ENCODE data around the gene SEMA3A.

The SEMA3A gene

GRCh38 chr7:84091318-84091717 lies 103.3 kb downstream of the SEMA3A start:
- peaks cover 0 to 21% (median 6%) of the 10 kb centered on the region in 4 experiments for H3K4me1 ChIP-seq (ENCODE audit: control extremely low read depth in 1 of 4, control insufficient read depth in 4 of 4, insufficient read depth in 4 of 4, low read length in 3 of 4)
- H3K4me3 ChIP-seq (ENCODE audit: control insufficient read depth in 1 of 7, extremely low read depth in 1 of 7, insufficient read depth in 4 of 7, low read depth in 2 of 7, low read length in 6 of 7), result no peak overlapping the region
- WGBS (ENCODE audit: insufficient coverage), result no CpG with 5 or more reads among the region's 1 CpG
- POLR2A ChIA-PET, result no interaction called here
- DNase-seq, result no peak
- no peaks in the 10 kb centered on the region for H3K36me3 ChIP-seq (ENCODE audit: control insufficient read depth in 4 of 4, insufficient read depth in 4 of 4, low read length in 3 of 4)
- H3K9me3 ChIP-seq (ENCODE audit: control extremely low read depth in 1 of 5, control insufficient read depth in 4 of 5, insufficient read depth in 2 of 5, low read depth in 1 of 5, low read length in 4 of 5), result no peaks in the 10 kb centered on the region
- CTCF ChIA-PET, result no interaction called here
- peak overlapping the region in 1 of 2 experiments; percentile 75 for H3K27ac ChIP-seq (ENCODE audit: insufficient read depth in 1 of 2, low read depth in 1 of 2, low read length in 2 of 2, poor library complexity in 1 of 2, severe bottlenecking in 2 of 2)
- H3K27me3 ChIP-seq (replicated peaks in 2 of 5; ENCODE audit: control insufficient read depth in 4 of 5, insufficient read depth in 5 of 5, low read length in 4 of 5), result no peaks in the 10 kb centered on the region

DNA sequence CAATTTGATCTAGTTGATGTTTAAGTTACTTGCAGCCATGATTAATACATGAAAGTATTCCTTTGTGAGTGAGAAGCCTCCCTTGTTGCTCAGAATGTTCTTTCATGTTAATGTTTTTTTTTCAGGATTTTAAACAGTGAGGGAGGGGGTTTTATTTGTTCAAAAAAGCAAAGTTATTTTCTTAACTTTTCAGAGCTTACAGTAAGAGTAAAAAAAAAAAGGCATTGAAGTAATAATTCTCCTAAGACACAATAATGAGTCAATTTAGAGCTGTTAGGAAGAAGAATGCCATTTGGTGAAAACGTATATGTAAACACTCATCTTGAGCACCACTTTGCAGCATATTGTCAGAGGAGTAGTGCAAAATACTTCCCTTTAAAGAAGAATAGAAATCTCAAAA lies 105.8 kb downstream of the SEMA3A start:
- H3K27ac ChIP-seq (ENCODE audit: insufficient read depth in 1 of 2, low read depth in 1 of 2, low read length in 2 of 2, poor library complexity in 1 of 2, severe bottlenecking in 2 of 2), result no peak overlapping the region
- peaks cover 0 to 21% (median 6%) of the 10 kb centered on the region in 4 experiments for H3K4me1 ChIP-seq (ENCODE audit: control extremely low read depth in 1 of 4, control insufficient read depth in 4 of 4, insufficient read depth in 4 of 4, low read length in 3 of 4)
- no peak for DNase-seq
- no peak overlapping the region for H3K4me3 ChIP-seq (ENCODE audit: control insufficient read depth in 1 of 7, extremely low read depth in 1 of 7, insufficient read depth in 4 of 7, low read depth in 2 of 7, low read length in 6 of 7)
- no peaks in the 10 kb centered on the region for H3K36me3 ChIP-seq (ENCODE audit: control insufficient read depth in 4 of 4, insufficient read depth in 4 of 4, low read length in 3 of 4)
- no peaks in the 10 kb centered on the region for H3K27me3 ChIP-seq (replicated peaks in 2 of 5; ENCODE audit: control insufficient read depth in 4 of 5, insufficient read depth in 5 of 5, low read length in 4 of 5)
- ChIA-PET CTCF (no interaction called here), POLR2A (no interaction called here)
- no CpG with 5 or more reads among the region's 1 CpG for WGBS (ENCODE audit: insufficient coverage)
- H3K9me3 ChIP-seq (ENCODE audit: control extremely low read depth in 1 of 5, control insufficient read depth in 4 of 5, insufficient read depth in 2 of 5, low read depth in 1 of 5, low read length in 4 of 5), result no peaks in the 10 kb centered on the region

GRCh38 chr7:84085998-84086397 lies 108.6 kb downstream of the SEMA3A start:
- 100% methylated on average over 1 of the region's 3 CpGs for WGBS (ENCODE audit: insufficient coverage)
- H3K36me3 ChIP-seq (ENCODE audit: control insufficient read depth in 4 of 4, insufficient read depth in 4 of 4, low read length in 3 of 4), result no peaks in the 10 kb centered on the region
- no peak overlapping the region for H3K27ac ChIP-seq (ENCODE audit: insufficient read depth in 1 of 2, low read depth in 1 of 2, low read length in 2 of 2, poor library complexity in 1 of 2, severe bottlenecking in 2 of 2)
- ChIA-PET CTCF (interaction anchor here (0.6 kb wide), 1 partner anchor 77 kb away, joined by 3 read pairs; no protein-coding TSS in a partner anchor), POLR2A (no interaction called here)
- H3K4me3 ChIP-seq (ENCODE audit: control insufficient read depth in 1 of 7, extremely low read depth in 1 of 7, insufficient read depth in 4 of 7, low read depth in 2 of 7, low read length in 6 of 7), result no peak overlapping the region
- no peaks in the 10 kb centered on the region for H3K9me3 ChIP-seq (ENCODE audit: control extremely low read depth in 1 of 5, control insufficient read depth in 4 of 5, insufficient read depth in 2 of 5, low read depth in 1 of 5, low read length in 4 of 5)
- no peaks in the 10 kb centered on the region for H3K27me3 ChIP-seq (replicated peaks in 2 of 5; ENCODE audit: control insufficient read depth in 4 of 5, insufficient read depth in 5 of 5, low read length in 4 of 5)
- no peak for DNase-seq
- H3K4me1 ChIP-seq (ENCODE audit: control extremely low read depth in 1 of 4, control insufficient read depth in 4 of 4, insufficient read depth in 4 of 4, low read length in 3 of 4), result no peaks in the 10 kb centered on the region

DNA sequence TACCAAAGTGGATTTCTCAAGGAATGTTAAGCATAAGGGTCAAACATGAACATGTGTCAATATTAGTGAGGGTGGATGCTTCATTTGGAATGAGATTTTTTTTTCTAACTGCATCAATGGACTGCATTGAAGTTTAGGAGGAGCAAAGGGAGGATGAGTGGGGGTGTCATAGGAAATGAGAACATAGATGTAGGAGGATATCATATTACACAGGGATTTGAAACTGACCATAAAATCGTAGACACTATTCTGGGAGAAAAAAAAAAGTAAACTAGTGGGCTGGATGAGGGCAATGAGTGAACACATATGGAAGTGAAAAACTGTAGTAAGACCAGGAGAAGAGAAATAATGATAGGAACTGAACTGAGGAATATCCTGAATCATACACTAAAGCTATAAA lies 109.4 kb downstream of the SEMA3A start:
- CTCF ChIA-PET, result interaction anchor here (0.6 kb wide), 1 partner anchor 78 kb away, joined by 3 read pairs; no protein-coding TSS in a partner anchor
- POLR2A ChIA-PET, result no interaction called here
- H3K9me3 ChIP-seq (ENCODE audit: control extremely low read depth in 1 of 5, control insufficient read depth in 4 of 5, insufficient read depth in 2 of 5, low read depth in 1 of 5, low read length in 4 of 5), result no peaks in the 10 kb centered on the region
- H3K27me3 ChIP-seq (replicated peaks in 2 of 5; ENCODE audit: control insufficient read depth in 4 of 5, insufficient read depth in 5 of 5, low read length in 4 of 5), result no peaks in the 10 kb centered on the region
- WGBS (ENCODE audit: insufficient coverage), result 67% methylated on average over 1 of the region's 1 CpG
- no peak overlapping the region for H3K4me3 ChIP-seq (ENCODE audit: control insufficient read depth in 1 of 7, extremely low read depth in 1 of 7, insufficient read depth in 4 of 7, low read depth in 2 of 7, low read length in 6 of 7)
- DNase-seq, result no peak
- H3K4me1 ChIP-seq (ENCODE audit: control extremely low read depth in 1 of 4, control insufficient read depth in 4 of 4, insufficient read depth in 4 of 4, low read length in 3 of 4), result no peaks in the 10 kb centered on the region
- H3K27ac ChIP-seq (ENCODE audit: insufficient read depth in 1 of 2, low read depth in 1 of 2, low read length in 2 of 2, poor library complexity in 1 of 2, severe bottlenecking in 2 of 2), result no peak overlapping the region
- no peaks in the 10 kb centered on the region for H3K36me3 ChIP-seq (ENCODE audit: control insufficient read depth in 4 of 4, insufficient read depth in 4 of 4, low read length in 3 of 4)

DNA sequence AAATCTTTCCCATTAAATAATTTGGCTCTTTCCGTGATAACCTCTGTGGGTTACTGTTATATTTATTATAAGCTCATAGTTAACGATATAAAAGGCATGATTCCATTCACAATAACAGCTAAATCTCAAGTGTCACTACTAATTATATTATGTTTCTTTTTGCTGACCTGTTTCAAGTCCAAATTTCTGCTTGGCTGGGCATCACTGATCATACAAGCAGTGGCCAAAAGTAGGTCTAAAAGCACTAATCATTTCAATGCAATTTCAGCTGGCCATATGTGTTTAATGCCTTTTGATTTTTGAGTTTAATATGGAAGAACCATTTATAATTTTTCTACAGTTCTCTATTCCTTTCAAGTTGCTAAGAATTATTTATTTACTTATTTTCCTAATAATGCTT lies 110.7 kb downstream of the SEMA3A start:
- CTCF ChIA-PET, result no interaction called here
- Histone ChIP-seq H3K9me3 (ENCODE audit: control extremely low read depth in 1 of 5, control insufficient read depth in 4 of 5, insufficient read depth in 2 of 5, low read depth in 1 of 5, low read length in 4 of 5) (no peaks in the 10 kb centered on the region), H3K36me3 (ENCODE audit: control insufficient read depth in 4 of 4, insufficient read depth in 4 of 4, low read length in 3 of 4) (no peaks in the 10 kb centered on the region), H3K27ac (ENCODE audit: insufficient read depth in 1 of 2, low read depth in 1 of 2, low read length in 2 of 2, poor library complexity in 1 of 2, severe bottlenecking in 2 of 2) (no peak overlapping the region), H3K4me3 (ENCODE audit: control insufficient read depth in 1 of 7, extremely low read depth in 1 of 7, insufficient read depth in 4 of 7, low read depth in 2 of 7, low read length in 6 of 7) (no peak overlapping the region), H3K4me1 (ENCODE audit: control extremely low read depth in 1 of 4, control insufficient read depth in 4 of 4, insufficient read depth in 4 of 4, low read length in 3 of 4) (no peaks in the 10 kb centered on the region), H3K27me3 (replicated peaks in 2 of 5; ENCODE audit: control insufficient read depth in 4 of 5, insufficient read depth in 5 of 5, low read length in 4 of 5) (no peaks in the 10 kb centered on the region)
- POLR2A ChIA-PET, result no interaction called here
- WGBS (ENCODE audit: insufficient coverage), result no CpG with 5 or more reads among the region's 2 CpGs
- no peak for DNase-seq

- no peak overlapping the region for H3K27ac ChIP-seq (ENCODE audit: insufficient read depth in 1 of 2, low read depth in 1 of 2, low read length in 2 of 2, poor library complexity in 1 of 2, severe bottlenecking in 2 of 2)
- no peaks in the 10 kb centered on the region for H3K27me3 ChIP-seq (replicated peaks in 2 of 5; ENCODE audit: control insufficient read depth in 4 of 5, insufficient read depth in 5 of 5, low read length in 4 of 5)
- DNase-seq, result no peak
- WGBS (ENCODE audit: insufficient coverage), result 42% methylated on average over 2 of the region's 3 CpGs
- H3K36me3 ChIP-seq (ENCODE audit: control insufficient read depth in 4 of 4, insufficient read depth in 4 of 4, low read length in 3 of 4), result no peaks in the 10 kb centered on the region
- H3K4me1 ChIP-seq (ENCODE audit: control extremely low read depth in 1 of 4, control insufficient read depth in 4 of 4, insufficient read depth in 4 of 4, low read length in 3 of 4), result peaks cover 0 to 4% (median 0%) of the 10 kb centered on the region in 4 experiments
- no peak overlapping the region for H3K4me3 ChIP-seq (ENCODE audit: control insufficient read depth in 1 of 7, extremely low read depth in 1 of 7, insufficient read depth in 4 of 7, low read depth in 2 of 7, low read length in 6 of 7)
- no peaks in the 10 kb centered on the region for H3K9me3 ChIP-seq (ENCODE audit: control extremely low read depth in 1 of 5, control insufficient read depth in 4 of 5, insufficient read depth in 2 of 5, low read depth in 1 of 5, low read length in 4 of 5)
- ChIA-PET CTCF (no interaction called here), POLR2A (no interaction called here)
Measured at GRCh38 chr7:84081973-84082522, 112.5 kb downstream of the SEMA3A start.

DNA sequence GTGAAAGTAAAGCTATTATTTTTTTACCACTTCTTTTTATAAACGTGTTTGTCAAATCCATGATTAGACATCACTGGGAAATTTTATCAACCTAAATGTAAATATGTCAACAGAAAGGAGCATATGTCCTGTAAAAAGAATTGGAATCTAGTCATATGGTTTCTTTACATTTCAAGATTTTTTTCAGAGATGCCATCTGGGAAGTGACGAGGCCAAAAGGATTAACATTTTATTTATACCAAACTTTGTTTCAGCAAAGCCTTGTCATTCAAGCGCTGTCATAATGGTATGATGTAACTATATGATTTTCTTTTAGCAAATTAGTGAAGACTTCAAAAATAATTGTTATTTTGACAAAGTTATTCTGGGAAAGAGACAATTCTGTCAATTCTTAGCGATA lies 117.3 kb downstream of the SEMA3A start:
- peaks cover 0 to 4% (median 0%) of the 10 kb centered on the region in 4 experiments for H3K4me1 ChIP-seq (ENCODE audit: control extremely low read depth in 1 of 4, control insufficient read depth in 4 of 4, insufficient read depth in 4 of 4, low read length in 3 of 4)
- H3K36me3 ChIP-seq (ENCODE audit: control insufficient read depth in 4 of 4, insufficient read depth in 4 of 4, low read length in 3 of 4), result no peaks in the 10 kb centered on the region
- H3K4me3 ChIP-seq (ENCODE audit: control insufficient read depth in 1 of 7, extremely low read depth in 1 of 7, insufficient read depth in 4 of 7, low read depth in 2 of 7, low read length in 6 of 7), result no peak overlapping the region
- H3K9me3 ChIP-seq (ENCODE audit: control extremely low read depth in 1 of 5, control insufficient read depth in 4 of 5, insufficient read depth in 2 of 5, low read depth in 1 of 5, low read length in 4 of 5), result no peaks in the 10 kb centered on the region
- CTCF ChIA-PET, result no interaction called here
- no peak overlapping the region for H3K27ac ChIP-seq (ENCODE audit: insufficient read depth in 1 of 2, low read depth in 1 of 2, low read length in 2 of 2, poor library complexity in 1 of 2, severe bottlenecking in 2 of 2)
- 100% methylated on average over 1 of the region's 4 CpGs for WGBS (ENCODE audit: insufficient coverage)
- POLR2A ChIA-PET, result no interaction called here
- DNase-seq, result no peak
- H3K27me3 ChIP-seq (replicated peaks in 2 of 5; ENCODE audit: control insufficient read depth in 4 of 5, insufficient read depth in 5 of 5, low read length in 4 of 5), result no peaks in the 10 kb centered on the region

All from common myeloid progenitor, CD34-positive (primary cell).